NCI-H1105 (cell line): ENCODE measurements around the gene CSPG5.

Experiments used
- DNase-seq: peaks from one replicate; lab custom pipeline; 2025; lab: John Stamatoyannopoulos, UW

CSPG5 gene

DNA sequence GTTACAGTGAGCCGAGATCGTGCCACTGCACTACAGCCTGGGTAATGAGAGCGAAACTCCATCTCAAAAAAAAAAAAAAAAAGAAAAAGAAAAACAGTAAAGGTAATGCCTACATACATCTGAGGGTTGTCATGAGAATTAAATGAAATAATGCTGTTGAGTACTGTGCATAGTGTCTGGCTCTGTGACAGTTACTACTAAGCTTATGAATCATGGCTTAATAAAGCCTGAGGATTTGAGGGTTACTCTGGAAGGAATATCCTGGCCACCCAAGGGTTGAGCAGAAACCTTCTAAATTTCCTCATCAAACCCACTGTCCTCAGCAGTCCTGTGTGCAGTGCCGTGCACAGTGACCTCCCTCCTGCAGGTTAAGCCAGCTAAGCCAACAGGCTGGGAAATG, 38.4 kb downstream of the CSPG5 start:
- no peak for DNase-seq

DNA sequence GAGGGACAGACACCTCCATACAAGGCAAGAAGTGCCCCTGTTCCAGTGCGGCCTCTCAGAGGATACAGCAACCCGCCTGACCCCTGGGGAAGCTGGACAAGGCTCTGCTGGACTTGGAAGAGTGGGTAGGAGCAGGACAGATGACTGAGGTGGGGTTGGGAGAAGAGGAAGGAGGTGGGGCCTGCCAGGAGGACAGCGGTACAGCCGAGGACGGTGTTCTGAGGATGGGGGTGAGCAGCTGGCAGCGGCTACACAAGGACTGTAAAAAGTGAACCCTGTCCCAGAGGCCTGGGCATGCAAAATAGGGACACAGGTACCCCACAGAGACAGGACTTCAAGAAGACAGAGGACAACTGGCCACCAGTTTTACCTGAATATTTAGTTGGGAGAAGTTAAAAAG, 41.7 kb downstream of the CSPG5 start:
- DNase-seq, result no peak

- no peak for DNase-seq
These were observed 42.3 kb downstream of the CSPG5 start for GRCh38 chr3:47536221-47536891.

DNA sequence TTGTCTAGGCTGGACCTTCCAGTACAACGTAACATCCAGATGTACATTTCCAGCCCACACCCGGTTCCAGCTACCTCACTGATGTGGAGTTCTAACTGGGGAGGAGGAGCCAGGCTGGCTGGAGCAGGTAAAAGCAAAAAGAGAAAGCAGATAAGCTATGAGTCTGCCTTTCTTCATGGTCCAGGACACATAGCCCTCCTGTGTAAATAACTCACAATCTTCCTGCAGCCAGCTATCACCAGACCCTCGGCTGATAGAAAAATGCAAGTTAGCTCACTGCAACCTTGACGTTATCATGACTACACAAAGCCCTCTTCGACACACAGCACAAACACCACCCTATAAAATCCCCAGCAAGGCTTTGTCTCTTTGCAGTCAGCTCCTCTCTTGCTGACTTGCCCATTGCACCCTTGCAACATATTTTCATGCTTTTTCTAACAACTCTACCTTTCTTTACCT, 44.6 kb downstream of the CSPG5 start:
- no peak for DNase-seq

- DNase-seq, result no peak
These were observed 45.2 kb downstream of the CSPG5 start for GRCh38 chr3:47533481-47533880.

DNA sequence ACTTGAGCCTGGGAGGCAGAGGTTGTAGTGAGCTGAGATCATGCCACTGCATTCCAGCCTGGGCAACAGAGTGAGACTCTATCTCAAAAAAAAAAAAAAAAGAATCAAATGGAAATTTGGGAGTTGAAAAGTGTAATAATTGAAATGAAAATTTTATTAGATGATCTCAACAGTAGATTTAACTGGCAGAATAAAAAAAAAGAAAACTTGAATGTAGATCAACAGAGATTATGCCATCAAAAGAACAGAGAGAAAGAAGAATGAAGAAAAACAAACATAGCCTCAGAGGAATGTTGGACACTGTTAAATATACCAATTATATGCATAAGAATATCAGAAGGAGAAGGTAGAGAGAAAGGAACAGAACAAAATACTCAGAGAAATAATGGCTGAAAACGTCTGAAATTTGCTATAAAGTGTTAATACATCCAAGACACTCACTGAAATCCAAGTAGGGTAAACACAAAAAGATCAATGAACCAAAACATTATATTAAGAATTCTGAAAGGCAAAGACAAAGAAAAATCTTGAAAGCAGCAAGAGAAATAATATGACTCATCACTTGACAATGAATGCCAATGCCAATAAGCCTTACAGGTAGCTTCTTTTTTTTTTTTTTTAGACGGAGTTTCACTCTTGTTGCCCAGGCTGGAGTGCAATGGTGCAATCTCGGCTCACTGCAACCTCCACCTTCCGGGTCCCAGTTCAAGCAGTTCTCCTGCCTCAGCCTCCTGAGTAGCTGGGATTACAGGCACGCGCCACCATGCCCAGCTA, 50.5 kb downstream of the CSPG5 start:
- DNase-seq, result no peak

DNA sequence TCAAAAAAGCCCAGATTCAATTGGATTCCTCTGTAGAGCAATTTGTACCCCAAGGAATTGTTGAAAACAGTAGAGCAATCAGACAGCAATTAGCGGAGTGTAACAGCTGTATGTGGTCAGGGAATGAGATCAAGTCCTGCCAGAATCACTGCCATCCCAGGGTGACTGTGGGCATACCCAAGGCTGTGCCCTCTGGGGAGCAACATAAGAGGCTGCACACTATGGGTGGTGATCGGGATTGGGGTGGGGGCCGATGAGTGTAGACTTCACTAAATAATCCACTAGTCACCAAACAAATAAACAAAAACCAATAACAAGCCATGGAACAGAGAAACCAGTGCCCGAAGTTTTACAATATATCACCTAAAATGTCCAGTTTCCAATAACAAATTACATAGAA, 53.0 kb downstream of the CSPG5 start:
- no peak for DNase-seq

- no peak for DNase-seq
These were observed 55.2 kb downstream of the CSPG5 start for GRCh38 chr3:47523310-47524073.

GRCh38 chr3:47522082-47522987, 56.3 kb downstream of the CSPG5 start:
- DNase-seq, result peak; percentile 70

GRCh38 chr3:47520756-47521155, 57.9 kb downstream of the CSPG5 start:
- no peak for DNase-seq

DNA sequence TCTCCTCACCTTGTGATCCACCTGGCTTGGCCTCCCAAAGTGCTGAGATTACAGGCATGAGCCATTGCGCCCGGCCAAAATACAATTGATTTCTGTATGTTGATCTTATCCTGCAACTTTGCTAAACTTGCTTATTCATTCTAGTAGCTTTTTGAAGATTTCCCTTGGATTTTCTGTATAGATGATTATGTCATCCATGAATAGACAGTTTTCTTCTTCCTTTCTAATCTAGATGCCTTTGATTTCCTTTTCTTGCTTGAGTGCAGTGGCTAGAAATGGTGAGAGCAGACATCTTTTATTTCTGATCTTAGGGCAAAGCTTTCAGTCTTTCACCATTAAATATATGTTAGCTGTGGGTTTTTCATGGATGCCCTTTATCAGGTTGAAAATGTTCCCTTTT, 60.7 kb downstream of the CSPG5 start:
- DNase-seq, result no peak

- DNase-seq, result no peak
These were observed 62.8 kb downstream of the CSPG5 start for GRCh38 chr3:47515864-47516319.

DNA sequence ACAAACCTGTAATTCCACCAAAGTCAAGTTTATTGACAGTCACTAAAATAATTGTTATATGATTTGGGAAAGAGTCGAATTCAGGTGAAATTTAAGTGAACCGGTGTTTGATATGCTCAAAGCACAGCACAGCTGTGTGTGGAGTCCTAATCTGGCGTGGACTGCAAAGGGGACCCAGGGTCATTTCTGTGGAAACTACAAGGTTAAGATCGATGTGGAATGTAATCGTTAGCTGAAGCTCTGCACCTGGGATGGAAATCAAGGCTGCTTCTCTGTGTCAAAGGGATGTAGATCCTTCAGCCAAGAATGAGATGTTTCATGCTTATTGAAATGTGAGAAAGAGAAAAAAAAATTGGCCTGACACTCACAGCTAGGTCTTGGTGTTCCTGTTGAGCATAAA, 63.6 kb downstream of the CSPG5 start:
- DNase-seq, result no peak

- peak; percentile 83 for DNase-seq
These were observed 65.3 kb downstream of the CSPG5 start, which contains the start of gene ELP6 for GRCh38 chr3:47513125-47513929. Gene ELP6, minus strand, starts transcription at chr3:47513712. Its CDS starts 122 bp downstream, at chr3:47513590.

GRCh38 chr3:47512416-47513124, 66.1 kb downstream of the CSPG5 start:
- no peak for DNase-seq
